RWPE1 (cell line): ENCODE measurements around the gene THAP10.

Experiments
- CTCF ChIA-PET: fragments of 350-600 bp; sonication (Branson Sonifier 250); formaldehyde crosslinking; extraction: SDS; loops from one replicate; lab custom pipeline; 2021; lab: Yijun Ruan, JAX
- POLR2A ChIA-PET: fragments of 400-600 bp; formaldehyde crosslinking; extraction: SDS; loops from one replicate; lab custom pipeline; 2020; ENCODE audit warnings: antibody characterized with exemption; ENCODE audit not compliant: low non-redundant PET; lab: Yijun Ruan, JAX
- DNase-seq: peaks from one replicate; pipeline ENCODE4 v3.0.0; 2012; ENCODE audit warnings: low spot score
- H3K27ac ChIP-seq: fragments of 450-650 bp; 2 replicates; pipeline ENCODE4 v1.5.1; 2017
- TF ChIP-seq, protein P1 (sequence below): fragments of 450-650 bp; conservative IDR thresholded peaks from 2 replicates; pipeline ENCODE4 v1.5.1; 2017; ENCODE audit warnings: low read depth, mild to moderate bottlenecking

Gene THAP10

DNA sequence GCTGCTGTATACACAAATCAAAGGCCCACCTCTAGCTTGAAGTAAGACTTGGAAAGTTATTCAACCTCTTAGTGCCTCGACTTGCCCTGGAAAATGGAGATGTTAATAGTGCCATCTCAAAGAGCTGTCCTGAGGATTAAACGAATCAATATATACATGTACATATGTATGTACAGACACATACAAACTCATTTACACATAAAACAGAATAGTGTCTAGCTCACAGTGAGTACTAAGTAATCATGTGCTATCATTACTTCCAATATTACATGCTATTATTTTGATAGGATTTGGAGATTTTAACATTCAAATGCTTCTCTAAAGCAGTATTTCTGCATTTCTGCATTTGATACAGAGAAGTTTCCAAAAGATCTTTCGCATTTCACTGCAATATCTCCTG, 58.8 kb downstream of the THAP10 start:
- CTCF ChIA-PET: no interaction called here
- POLR2A ChIA-PET: no interaction called here
- peak overlapping the region; percentile 92 for H3K27ac ChIP-seq
- no peak for DNase-seq
- TF ChIP-seq, protein P1, sequence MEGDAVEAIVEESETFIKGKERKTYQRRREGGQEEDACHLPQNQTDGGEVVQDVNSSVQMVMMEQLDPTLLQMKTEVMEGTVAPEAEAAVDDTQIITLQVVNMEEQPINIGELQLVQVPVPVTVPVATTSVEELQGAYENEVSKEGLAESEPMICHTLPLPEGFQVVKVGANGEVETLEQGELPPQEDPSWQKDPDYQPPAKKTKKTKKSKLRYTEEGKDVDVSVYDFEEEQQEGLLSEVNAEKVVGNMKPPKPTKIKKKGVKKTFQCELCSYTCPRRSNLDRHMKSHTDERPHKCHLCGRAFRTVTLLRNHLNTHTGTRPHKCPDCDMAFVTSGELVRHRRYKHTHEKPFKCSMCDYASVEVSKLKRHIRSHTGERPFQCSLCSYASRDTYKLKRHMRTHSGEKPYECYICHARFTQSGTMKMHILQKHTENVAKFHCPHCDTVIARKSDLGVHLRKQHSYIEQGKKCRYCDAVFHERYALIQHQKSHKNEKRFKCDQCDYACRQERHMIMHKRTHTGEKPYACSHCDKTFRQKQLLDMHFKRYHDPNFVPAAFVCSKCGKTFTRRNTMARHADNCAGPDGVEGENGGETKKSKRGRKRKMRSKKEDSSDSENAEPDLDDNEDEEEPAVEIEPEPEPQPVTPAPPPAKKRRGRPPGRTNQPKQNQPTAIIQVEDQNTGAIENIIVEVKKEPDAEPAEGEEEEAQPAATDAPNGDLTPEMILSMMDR: no peak

DNA sequence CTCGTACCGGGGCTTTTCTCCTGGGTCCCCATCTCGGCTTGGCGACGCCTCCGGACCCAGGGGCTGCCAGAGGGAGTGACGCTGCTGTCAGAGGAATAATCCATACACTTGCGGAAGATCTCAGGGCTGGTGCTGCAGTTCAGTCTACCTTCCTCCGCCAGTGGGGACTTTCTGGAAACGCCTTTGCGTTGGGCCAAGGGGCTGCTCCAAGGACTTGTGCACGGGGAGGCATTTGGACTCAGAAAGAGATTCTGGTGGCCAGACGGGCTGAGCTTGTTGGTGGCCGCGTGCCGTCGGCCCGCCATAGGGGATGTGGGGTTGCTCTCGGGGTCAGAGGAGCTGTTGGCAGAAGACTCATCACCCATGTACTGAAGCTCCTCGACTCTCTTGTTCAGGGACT, 60.1 kb downstream of the THAP10 start:
- ChIA-PET POLR2A (no interaction called here), CTCF (no interaction called here)
- H3K27ac ChIP-seq: peak overlapping the region; percentile 38
- TF ChIP-seq, protein P1: no peak
- no peak for DNase-seq
